ENCODE measurements around the gene DHRS13.
A peak's percentile ranks its signal among the peaks of the same experiment; 100 is the strongest.
"Not testable (repeated sequence)": the region's sequence is repeated elsewhere in the genome, so short reads cannot be mapped to it uniquely, and the experiment has no call there.

Gene DHRS13

GRCh38 chr17:28896884-28897768 lies 5.8 kb downstream of the DHRS13 start, which contains the start of gene FLOT2:
Gene FLOT2 (minus strand): TSS chr17:28897733. CDS start chr17:28897574, 159 bp downstream.
- ATAC-seq (ENCODE audit: low read depth) (peak; percentile 88), DNase-seq (ENCODE audit: low spot score) (peak; percentile 92)
- no peaks in the 10 kb centered on the region for H3K9me3 ChIP-seq (ENCODE audit: severe bottlenecking)

DNA sequence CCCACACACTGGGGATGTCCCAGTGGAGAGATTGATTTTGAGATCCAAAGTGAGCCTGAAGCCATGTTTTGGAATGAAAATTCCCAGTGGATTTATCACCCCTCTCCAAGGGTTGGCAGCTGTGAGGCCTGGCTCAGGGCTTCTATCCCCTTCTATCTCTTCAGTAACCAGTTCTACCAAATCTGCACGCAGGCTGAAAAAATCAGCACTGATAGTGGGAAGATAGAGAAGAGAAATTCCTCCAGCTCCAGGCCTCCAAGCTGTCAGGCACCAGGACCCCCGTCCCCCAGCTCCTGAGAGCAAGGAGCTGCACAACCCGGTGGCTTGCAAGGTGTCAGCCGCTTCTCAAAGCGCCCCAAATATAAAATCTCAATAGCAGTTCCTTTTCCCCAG lies 6.4 kb downstream of the DHRS13 start:
- Histone ChIP-seq H3K27me3 (ENCODE audit: insufficient read depth, poor library complexity, severe bottlenecking) (no peaks in the 10 kb centered on the region), H3K4me3 (ENCODE audit: severe bottlenecking) (peak overlapping the region; percentile 53), H3K36me3 (ENCODE audit: low read depth) (0 out of 2 replicates have a peak, but pooled peaks cover 14% of the 10 kb centered on the region), H3K4me1 (ENCODE audit: insufficient read depth, poor library complexity, severe bottlenecking) (peaks cover 24% of the 10 kb centered on the region), H3K9me3 (ENCODE audit: severe bottlenecking) (no peaks in the 10 kb centered on the region), H3K27ac (ENCODE audit: poor library complexity, severe bottlenecking) (peak overlapping the region; percentile 88)
- DNase-seq (ENCODE audit: low spot score), result no peak
- ATAC-seq (ENCODE audit: low read depth), result no peak; the same call in 2 of the 3 replicates
- TF ChIP-seq CTCF (IDR thresholded peaks at IDR 0.05; ENCODE audit: poor library complexity, severe bottlenecking), result no peak

More at GRCh38 chr17:28896884-28897768, 5.8 kb downstream of the DHRS13 start, which contains the start of gene FLOT2:
- peak within 1 kb of the TSS; percentile 53 for H3K4me3 ChIP-seq (ENCODE audit: severe bottlenecking)
- H3K27ac ChIP-seq (ENCODE audit: poor library complexity, severe bottlenecking), result peak within 1 kb of the TSS; percentile 88
- 0 out of 2 replicates have a peak, but pooled peaks cover 14% of the 10 kb centered on the region for H3K36me3 ChIP-seq (ENCODE audit: low read depth)
- peaks cover 24% of the 10 kb centered on the region for H3K4me1 ChIP-seq (ENCODE audit: insufficient read depth, poor library complexity, severe bottlenecking)
- peak; percentile 23 for TF ChIP-seq CTCF (IDR thresholded peaks at IDR 0.05; ENCODE audit: poor library complexity, severe bottlenecking)
- no peaks in the 10 kb centered on the region for H3K27me3 ChIP-seq (ENCODE audit: insufficient read depth, poor library complexity, severe bottlenecking)

- 0 out of 2 replicates have a peak, but pooled peaks cover 17% of the 10 kb centered on the region for H3K36me3 ChIP-seq (ENCODE audit: low read depth)
- no peak for TF ChIP-seq CTCF (IDR thresholded peaks at IDR 0.05; ENCODE audit: poor library complexity, severe bottlenecking)
- peak overlapping the region; percentile 53 for H3K4me3 ChIP-seq (ENCODE audit: severe bottlenecking)
- H3K4me1 ChIP-seq (ENCODE audit: insufficient read depth, poor library complexity, severe bottlenecking), result peaks cover 24% of the 10 kb centered on the region
- no peak for ATAC-seq (ENCODE audit: low read depth)
- H3K9me3 ChIP-seq (ENCODE audit: severe bottlenecking), result no peaks in the 10 kb centered on the region
- no peak for DNase-seq (ENCODE audit: low spot score)
- H3K27ac ChIP-seq (ENCODE audit: poor library complexity, severe bottlenecking), result peak overlapping the region; percentile 88
- no peaks in the 10 kb centered on the region for H3K27me3 ChIP-seq (ENCODE audit: insufficient read depth, poor library complexity, severe bottlenecking)
Observed at GRCh38 chr17:28895794-28896447, 7.0 kb downstream of the DHRS13 start.

DNA sequence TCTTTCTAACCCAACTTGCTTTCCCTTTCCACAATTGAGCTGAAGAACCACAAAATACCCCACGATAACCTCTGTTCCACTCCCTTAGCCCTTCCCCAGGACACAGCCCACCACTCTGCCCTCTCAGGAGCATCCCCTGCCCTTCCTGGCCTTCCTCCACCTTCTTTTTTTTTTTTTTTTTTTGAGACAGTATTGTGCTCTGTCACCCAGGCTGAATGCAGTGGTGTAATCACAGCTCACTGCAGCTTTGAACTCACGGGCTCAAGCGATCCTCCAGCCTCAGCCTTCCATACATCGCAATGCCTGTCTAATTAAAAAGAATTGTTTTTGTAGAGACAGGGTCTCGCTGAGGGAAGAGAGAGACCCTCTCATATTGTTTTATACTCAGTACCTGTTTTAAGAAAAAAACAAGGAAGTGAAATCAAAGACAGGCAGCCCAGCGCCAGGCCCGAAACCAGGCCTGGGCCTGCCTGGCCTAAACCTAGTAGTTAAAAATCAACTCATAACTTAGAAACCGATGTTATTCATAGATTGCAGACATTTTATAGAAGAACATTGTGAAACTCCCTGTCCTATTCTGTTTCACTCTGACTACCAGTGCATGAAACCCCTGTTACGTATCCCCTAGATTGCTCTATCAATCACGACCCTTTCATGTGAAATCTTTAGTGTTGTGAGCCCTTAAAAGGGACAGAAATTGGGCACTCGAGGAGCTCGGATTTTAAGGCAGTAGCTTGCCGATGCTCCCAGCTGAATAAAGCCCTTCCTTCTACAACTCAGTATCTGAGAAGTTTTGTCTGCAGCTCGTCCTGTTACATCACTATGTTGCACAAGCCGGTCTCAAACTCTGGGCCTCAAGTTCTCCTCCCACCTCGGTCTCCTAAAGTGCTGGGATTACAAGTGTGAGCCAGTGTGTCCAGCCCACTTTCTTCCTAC lies 9.4 kb downstream of the DHRS13 start:
- not testable (repeated sequence) for DNase-seq (ENCODE audit: low spot score); ATAC-seq (ENCODE audit: low read depth); H3K9me3 ChIP-seq (ENCODE audit: severe bottlenecking); H3K4me3 ChIP-seq (ENCODE audit: severe bottlenecking); H3K27me3 ChIP-seq (ENCODE audit: insufficient read depth, poor library complexity, severe bottlenecking)
- peak overlapping the region; percentile 70 for H3K27ac ChIP-seq (ENCODE audit: poor library complexity, severe bottlenecking)
- 0 out of 2 replicates have a peak, but pooled peaks cover 17% of the 10 kb centered on the region for H3K36me3 ChIP-seq (ENCODE audit: low read depth)
- peaks cover 24% of the 10 kb centered on the region for H3K4me1 ChIP-seq (ENCODE audit: insufficient read depth, poor library complexity, severe bottlenecking)
